ENCODE data around the gene SGPL1.
A peak's percentile ranks its signal among the peaks of the same experiment; 100 is the strongest.

The SGPL1 gene

DNA sequence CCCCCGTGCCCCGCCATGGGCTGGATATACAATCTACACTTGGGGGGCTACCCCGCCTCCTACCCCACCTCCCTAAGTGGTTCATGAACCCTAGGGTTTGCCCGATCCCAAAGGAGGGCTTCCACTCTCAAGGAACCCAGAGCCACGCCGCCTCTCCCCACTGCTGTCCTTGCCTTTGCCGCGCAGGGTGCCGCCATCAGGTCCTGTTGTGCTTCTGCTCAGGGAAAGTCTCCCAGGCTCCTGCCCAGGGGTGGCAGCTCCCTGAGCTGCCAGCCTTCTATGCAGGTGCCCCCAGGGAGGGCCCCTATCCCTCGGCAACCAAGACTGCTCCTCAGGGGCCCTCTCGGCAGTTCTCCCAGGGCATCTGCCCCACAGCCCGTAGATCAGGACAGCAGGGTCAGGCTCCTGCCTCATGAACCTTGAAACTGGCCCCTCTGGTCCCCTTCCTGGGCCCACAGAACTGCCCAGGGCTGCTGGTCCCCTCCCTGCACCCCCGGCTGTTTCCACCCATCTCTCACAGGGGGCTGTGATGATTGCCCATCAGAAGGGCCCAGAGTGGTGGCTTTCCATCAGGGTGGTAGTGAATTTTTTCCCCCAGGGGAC, 85.6 kb downstream of the SGPL1 start:
- TF ChIP-seq CTCF (IDR thresholded peaks at IDR 0.05) = no peak
- no peak overlapping the region for H3K4me3 ChIP-seq
- no peak overlapping the region for H3K27ac ChIP-seq
- no peak for DNase-seq (ENCODE audit: low spot score)

GRCh38 chr10:70902661-70903261, 87.0 kb downstream of the SGPL1 start:
- TF ChIP-seq CTCF (IDR thresholded peaks at IDR 0.05) = no peak
- DNase-seq (ENCODE audit: low spot score) = no peak
- Histone ChIP-seq H3K4me3 (peak overlapping the region; percentile 36), H3K27ac (no peak overlapping the region)

- peak overlapping the region; percentile 36 for H3K4me3 ChIP-seq
- DNase-seq (ENCODE audit: low spot score) = no peak
- peak; percentile 82 for TF ChIP-seq CTCF (IDR thresholded peaks at IDR 0.05)
Observed at GRCh38 chr10:70903262-70903921, 87.6 kb downstream of the SGPL1 start.

GRCh38 chr10:70905071-70906021, 89.6 kb downstream of the SGPL1 start:
- no peak for DNase-seq (ENCODE audit: low spot score)
- H3K4me3 ChIP-seq = no peak overlapping the region
- TF ChIP-seq CTCF (IDR thresholded peaks at IDR 0.05) = no peak
- H3K27ac ChIP-seq = no peak overlapping the region

More at GRCh38 chr10:70903262-70903921, 87.6 kb downstream of the SGPL1 start:
- no peak overlapping the region for H3K27ac ChIP-seq

DNA sequence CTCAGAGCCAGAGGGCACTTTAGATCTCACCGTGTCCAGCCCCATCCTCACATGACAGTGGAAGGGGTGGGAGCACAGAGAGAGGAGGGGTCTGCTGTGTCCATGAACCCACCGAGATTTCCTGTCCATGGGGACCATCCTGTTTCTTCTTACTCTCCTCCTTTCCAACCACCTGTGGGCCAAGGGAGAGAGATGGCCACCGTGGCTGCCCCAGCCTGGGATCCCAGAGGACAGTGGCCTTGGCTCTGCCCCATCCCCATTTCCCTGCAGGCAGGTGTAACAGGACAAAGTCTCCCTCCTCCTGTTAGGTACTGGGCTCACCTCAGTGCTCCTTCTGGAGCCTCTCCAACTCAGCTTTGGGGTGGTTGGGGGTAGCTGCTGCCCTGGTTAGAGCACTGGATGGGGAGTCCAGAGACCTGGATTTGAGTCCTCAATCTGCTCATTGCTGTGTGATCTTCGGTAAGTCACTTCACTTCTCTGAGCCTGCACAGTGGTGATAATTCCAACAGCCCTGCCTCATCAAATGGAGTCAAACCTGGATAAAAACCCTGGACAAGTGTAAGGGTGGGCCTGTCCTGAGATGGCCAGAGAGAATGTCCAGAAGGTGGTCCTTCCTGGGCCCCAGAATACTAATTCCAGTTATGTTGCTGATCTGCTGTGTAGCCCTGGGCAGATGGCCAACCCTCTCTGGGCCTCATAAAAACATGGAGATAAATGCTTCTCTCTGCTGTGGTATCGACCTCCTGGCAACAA, 90.5 kb downstream of the SGPL1 start:
- Histone ChIP-seq H3K27ac (no peak overlapping the region), H3K4me3 (no peak overlapping the region)
- no peak for DNase-seq (ENCODE audit: low spot score)
- no peak for TF ChIP-seq CTCF (IDR thresholded peaks at IDR 0.05)

DNA sequence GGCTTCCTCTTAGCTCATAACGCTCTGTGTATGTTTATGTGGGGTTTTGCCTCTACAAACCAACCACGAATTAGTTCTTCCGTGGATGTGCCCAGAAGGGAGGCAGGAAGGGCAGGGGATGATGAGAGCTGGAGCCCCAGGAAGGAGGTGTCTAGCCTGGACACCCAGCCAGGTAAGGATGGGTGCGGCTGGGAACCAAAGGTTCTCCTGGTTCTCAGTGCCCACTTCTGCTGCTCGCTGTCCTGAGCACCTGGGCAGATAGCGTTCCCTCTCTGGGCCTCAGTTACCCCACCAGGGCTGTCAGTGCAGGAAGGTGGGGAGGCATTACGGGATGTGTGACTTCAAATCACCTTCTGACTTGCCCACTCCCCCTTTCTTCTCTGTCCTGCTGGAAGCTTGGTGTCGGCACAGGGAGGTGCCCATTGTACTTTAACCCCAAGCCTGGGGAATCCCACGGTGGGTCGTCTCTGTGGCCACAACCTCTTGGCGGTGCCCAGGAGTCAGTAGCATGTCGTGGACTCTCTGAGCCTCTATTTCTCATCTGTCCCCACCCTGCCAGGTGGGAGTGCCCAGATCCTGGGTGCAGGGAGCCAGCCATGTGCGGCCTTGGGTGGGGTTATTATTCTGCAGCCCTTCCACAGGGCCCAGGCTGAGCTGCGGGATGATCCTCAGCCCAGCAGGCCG, 91.3 kb downstream of the SGPL1 start:
- no peak for TF ChIP-seq CTCF (IDR thresholded peaks at IDR 0.05)
- H3K4me3 ChIP-seq = no peak overlapping the region
- H3K27ac ChIP-seq = no peak overlapping the region
- no peak for DNase-seq (ENCODE audit: low spot score)
